Testis (tissue), 2 donors: ENCODE measurements around the gene MEN1.

ENCODE experiments used
- POLR2A ChIP-seq: fragments of 450-650 bp; IDR thresholded peaks from one replicate; pipeline ENCODE4 v1.6.1; 2017; ENCODE audit warnings: antibody characterized with exemption, mild to moderate bottlenecking, moderate library complexity
- TF ChIP-seq, protein P1 (sequence below), 3 experiments: fragments of 450-650 bp in 2 of 3; fragments of 200-600 bp in 1 of 3; sonication (generic) in 1 of 3; IDR thresholded peaks; one replicate each; pipeline ENCODE4 v1.5.1; 2016 to 2019; ENCODE audit warnings: antibody characterized with exemption in 3 of 3, mild to moderate bottlenecking in 2 of 3, moderate library complexity in 1 of 3

- TF ChIP-seq, protein P1, sequence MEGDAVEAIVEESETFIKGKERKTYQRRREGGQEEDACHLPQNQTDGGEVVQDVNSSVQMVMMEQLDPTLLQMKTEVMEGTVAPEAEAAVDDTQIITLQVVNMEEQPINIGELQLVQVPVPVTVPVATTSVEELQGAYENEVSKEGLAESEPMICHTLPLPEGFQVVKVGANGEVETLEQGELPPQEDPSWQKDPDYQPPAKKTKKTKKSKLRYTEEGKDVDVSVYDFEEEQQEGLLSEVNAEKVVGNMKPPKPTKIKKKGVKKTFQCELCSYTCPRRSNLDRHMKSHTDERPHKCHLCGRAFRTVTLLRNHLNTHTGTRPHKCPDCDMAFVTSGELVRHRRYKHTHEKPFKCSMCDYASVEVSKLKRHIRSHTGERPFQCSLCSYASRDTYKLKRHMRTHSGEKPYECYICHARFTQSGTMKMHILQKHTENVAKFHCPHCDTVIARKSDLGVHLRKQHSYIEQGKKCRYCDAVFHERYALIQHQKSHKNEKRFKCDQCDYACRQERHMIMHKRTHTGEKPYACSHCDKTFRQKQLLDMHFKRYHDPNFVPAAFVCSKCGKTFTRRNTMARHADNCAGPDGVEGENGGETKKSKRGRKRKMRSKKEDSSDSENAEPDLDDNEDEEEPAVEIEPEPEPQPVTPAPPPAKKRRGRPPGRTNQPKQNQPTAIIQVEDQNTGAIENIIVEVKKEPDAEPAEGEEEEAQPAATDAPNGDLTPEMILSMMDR (IDR thresholded peaks at IDR 0.05), result no peak
- TF ChIP-seq POLR2A, result no peak
Measured at GRCh38 chr11:64796047-64796756, 14.1 kb downstream of the MEN1 start.
